RWPE2 (cell line): ENCODE results near the gene GALNT2.

Experiments used
- ATAC-seq: fragments of 200-7000 bp; cut with Tn5 transposase; 3 replicates; pipeline ENCODE4 v1.9.1; 2021; ENCODE audit warnings: low read depth
- DNase-seq: peaks from one replicate; pipeline ENCODE4 v3.0.0-alpha.2; 2020; ENCODE audit warnings: low spot score
- H3K27ac ChIP-seq: fragments of 450-650 bp; 2 replicates; pipeline ENCODE4 v1.5.1; 2017; ENCODE audit warnings: mild to moderate bottlenecking; ENCODE audit not compliant: poor library complexity, severe bottlenecking
- H3K27me3 ChIP-seq: fragments of 250-450 bp; sonication (Bioruptor Pico); 2 replicates; pipeline ENCODE4 v1.5.1; 2021; ENCODE audit warnings: mild to moderate bottlenecking, moderate library complexity; ENCODE audit not compliant: insufficient read depth, poor library complexity, severe bottlenecking
- H3K36me3 ChIP-seq: fragments of 250-450 bp; sonication (Bioruptor Pico); 2 replicates; pipeline ENCODE4 v1.5.1; 2020; ENCODE audit warnings: low read depth, mild to moderate bottlenecking, moderate library complexity
- H3K4me1 ChIP-seq: fragments of 250-450 bp; sonication (Bioruptor Pico); 2 replicates; pipeline ENCODE4 v1.5.1; 2021; ENCODE audit warnings: mild to moderate bottlenecking, moderate library complexity; ENCODE audit not compliant: insufficient read depth, poor library complexity, severe bottlenecking
- H3K4me3 ChIP-seq: fragments of 250-450 bp; sonication (Bioruptor Pico); 2 replicates; pipeline ENCODE4 v1.5.1; 2021; ENCODE audit warnings: mild to moderate bottlenecking, moderate library complexity; ENCODE audit not compliant: severe bottlenecking
- H3K9me3 ChIP-seq: fragments of 250-450 bp; sonication (Bioruptor Pico); 2 replicates; pipeline ENCODE4 v1.5.1; 2021; ENCODE audit warnings: mild to moderate bottlenecking, moderate library complexity; ENCODE audit not compliant: severe bottlenecking
- TF ChIP-seq, protein P1 (sequence below): fragments of 450-650 bp; IDR thresholded peaks from one replicate; pipeline ENCODE4 v1.5.1; 2017; ENCODE audit warnings: mild to moderate bottlenecking, moderate library complexity; ENCODE audit not compliant: poor library complexity, severe bottlenecking

The GALNT2 gene

DNA sequence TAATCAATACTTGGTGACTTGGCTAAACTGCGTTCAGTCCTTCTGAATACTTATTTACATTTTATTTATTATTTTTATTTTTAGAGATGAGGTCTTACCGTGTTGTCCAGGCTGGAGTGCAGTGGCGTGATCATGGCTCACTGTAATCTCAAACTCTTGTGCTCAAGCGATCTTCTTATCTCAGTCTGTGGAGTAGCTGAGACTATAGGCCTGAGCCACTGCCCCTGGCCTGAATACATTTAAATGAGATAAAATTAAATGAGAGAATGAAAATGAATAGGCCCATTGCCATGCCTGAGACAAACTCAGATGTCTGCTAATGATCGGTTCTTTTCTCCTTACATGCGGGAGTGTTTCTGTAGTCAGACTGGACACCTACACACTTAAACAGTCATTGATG, 86.0 kb downstream of the GALNT2 start:
- no peaks in the 10 kb centered on the region for H3K36me3 ChIP-seq
- H3K27me3 ChIP-seq = no peaks in the 10 kb centered on the region
- no peaks in the 10 kb centered on the region for H3K4me1 ChIP-seq
- H3K9me3 ChIP-seq = no peaks in the 10 kb centered on the region
- H3K4me3 ChIP-seq = no peak overlapping the region
- DNase-seq = no peak
- no peak overlapping the region for H3K27ac ChIP-seq
- TF ChIP-seq, protein P1, sequence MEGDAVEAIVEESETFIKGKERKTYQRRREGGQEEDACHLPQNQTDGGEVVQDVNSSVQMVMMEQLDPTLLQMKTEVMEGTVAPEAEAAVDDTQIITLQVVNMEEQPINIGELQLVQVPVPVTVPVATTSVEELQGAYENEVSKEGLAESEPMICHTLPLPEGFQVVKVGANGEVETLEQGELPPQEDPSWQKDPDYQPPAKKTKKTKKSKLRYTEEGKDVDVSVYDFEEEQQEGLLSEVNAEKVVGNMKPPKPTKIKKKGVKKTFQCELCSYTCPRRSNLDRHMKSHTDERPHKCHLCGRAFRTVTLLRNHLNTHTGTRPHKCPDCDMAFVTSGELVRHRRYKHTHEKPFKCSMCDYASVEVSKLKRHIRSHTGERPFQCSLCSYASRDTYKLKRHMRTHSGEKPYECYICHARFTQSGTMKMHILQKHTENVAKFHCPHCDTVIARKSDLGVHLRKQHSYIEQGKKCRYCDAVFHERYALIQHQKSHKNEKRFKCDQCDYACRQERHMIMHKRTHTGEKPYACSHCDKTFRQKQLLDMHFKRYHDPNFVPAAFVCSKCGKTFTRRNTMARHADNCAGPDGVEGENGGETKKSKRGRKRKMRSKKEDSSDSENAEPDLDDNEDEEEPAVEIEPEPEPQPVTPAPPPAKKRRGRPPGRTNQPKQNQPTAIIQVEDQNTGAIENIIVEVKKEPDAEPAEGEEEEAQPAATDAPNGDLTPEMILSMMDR = no peak
- ATAC-seq = no peak

DNA sequence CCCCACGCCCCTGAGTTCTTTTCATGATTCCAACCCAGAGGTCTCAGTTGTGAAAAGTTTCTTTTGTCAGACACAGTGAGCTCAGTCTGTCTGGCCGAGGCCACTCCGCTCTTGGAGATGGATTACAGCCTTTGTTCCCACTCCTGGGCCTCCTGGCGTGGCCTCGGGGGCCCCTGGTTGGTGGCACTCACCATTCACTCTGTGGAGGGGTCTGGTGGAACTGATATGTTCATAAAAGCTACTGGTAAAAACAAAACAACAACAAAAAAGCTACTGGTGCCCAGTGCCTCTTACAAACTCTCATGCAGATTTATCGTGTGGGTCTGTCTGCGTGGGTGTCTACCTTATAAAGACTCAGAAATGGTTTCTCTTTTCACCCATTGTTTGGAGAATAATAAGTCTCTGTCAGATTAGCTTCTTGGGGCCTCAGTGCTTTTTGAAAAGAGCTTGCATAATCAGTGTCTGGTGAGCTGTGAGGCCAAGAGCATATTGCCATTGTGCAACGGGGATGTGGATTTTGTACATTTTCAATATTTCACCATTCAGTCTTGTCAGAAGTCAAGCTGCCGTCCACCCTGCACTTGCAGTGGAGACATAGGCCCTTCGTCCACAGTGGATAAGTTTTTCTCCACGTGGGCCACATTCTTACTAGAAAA, 86.7 kb downstream of the GALNT2 start:
- no peak overlapping the region for H3K4me3 ChIP-seq
- ATAC-seq (no peak), DNase-seq (no peak)
- H3K4me1 ChIP-seq = no peaks in the 10 kb centered on the region
- no peaks in the 10 kb centered on the region for H3K36me3 ChIP-seq
- H3K9me3 ChIP-seq = no peaks in the 10 kb centered on the region
- TF ChIP-seq, protein P1 = no peak
- no peaks in the 10 kb centered on the region for H3K27me3 ChIP-seq
- H3K27ac ChIP-seq = no peak overlapping the region

DNA sequence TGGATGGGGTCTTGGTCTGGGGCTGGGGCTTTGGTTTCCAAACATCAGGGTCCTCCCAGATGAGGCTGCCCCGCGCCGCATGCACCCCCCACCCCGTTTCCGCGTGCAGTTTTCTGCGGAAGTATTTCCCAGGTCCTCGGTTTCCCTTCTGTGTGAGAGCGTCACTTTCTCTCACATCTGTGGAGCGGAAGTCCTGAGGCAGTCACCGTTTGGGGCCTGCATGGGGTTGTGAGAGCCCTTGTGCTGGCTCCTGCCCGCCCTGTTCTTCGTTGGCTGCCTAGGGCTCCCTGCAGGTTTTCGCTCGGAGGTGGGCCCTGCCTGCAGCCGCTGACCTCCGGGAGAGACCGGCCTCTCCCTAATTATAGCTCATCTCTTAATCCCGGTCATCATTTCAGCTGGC, 88.0 kb downstream of the GALNT2 start:
- H3K27ac ChIP-seq = no peak overlapping the region
- DNase-seq (no peak), ATAC-seq (no peak)
- H3K36me3 ChIP-seq = no peaks in the 10 kb centered on the region
- H3K4me3 ChIP-seq = no peak overlapping the region
- no peaks in the 10 kb centered on the region for H3K4me1 ChIP-seq
- TF ChIP-seq, protein P1 = no peak
- no peaks in the 10 kb centered on the region for H3K9me3 ChIP-seq
- no peaks in the 10 kb centered on the region for H3K27me3 ChIP-seq

DNA sequence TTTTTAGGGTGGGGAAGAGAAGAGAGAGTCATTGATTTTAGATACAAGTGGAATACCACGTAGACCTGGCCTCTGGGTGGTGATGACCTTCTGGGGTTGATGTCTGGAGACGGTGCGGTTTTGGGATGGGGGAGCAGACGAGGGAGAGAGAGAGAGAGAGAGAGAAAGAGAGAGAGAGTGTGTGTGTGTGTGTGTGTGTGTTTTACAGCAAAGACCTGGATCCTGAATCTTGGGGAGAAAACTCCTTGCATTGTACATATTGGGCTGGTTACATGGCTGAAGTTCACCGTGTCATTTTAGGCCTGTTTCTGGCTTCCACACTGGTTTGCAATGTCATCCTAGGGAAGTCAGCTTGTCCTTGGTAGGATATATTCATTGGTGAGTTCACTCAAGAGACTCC, 89.0 kb downstream of the GALNT2 start:
- no peaks in the 10 kb centered on the region for H3K4me1 ChIP-seq
- H3K36me3 ChIP-seq = no peaks in the 10 kb centered on the region
- H3K4me3 ChIP-seq = no peak overlapping the region
- DNase-seq (no peak), ATAC-seq (no peak)
- no peak overlapping the region for H3K27ac ChIP-seq
- H3K9me3 ChIP-seq = no peaks in the 10 kb centered on the region
- TF ChIP-seq, protein P1 = no peak
- H3K27me3 ChIP-seq = no peaks in the 10 kb centered on the region

GRCh38 chr1:230156536-230156935, 89.5 kb downstream of the GALNT2 start:
- TF ChIP-seq, protein P1 = no peak
- Histone ChIP-seq H3K9me3 (no peaks in the 10 kb centered on the region), H3K36me3 (no peaks in the 10 kb centered on the region), H3K4me1 (no peaks in the 10 kb centered on the region), H3K27me3 (no peaks in the 10 kb centered on the region), H3K27ac (no peak overlapping the region), H3K4me3 (no peak overlapping the region)
- ATAC-seq (no peak), DNase-seq (no peak)
